HK-2 (cell line): ENCODE measurements around the gene POLE2.
"Not testable (repeated sequence)": the region's sequence is repeated elsewhere in the genome, so short reads cannot be mapped to it uniquely, and the experiment has no call there.

Source experiments
- DNase-seq: peaks from one replicate; pipeline ENCODE4 v3.0.0-alpha.2; 2018; ENCODE audit not compliant: unreplicated experiment

The POLE2 gene

DNA sequence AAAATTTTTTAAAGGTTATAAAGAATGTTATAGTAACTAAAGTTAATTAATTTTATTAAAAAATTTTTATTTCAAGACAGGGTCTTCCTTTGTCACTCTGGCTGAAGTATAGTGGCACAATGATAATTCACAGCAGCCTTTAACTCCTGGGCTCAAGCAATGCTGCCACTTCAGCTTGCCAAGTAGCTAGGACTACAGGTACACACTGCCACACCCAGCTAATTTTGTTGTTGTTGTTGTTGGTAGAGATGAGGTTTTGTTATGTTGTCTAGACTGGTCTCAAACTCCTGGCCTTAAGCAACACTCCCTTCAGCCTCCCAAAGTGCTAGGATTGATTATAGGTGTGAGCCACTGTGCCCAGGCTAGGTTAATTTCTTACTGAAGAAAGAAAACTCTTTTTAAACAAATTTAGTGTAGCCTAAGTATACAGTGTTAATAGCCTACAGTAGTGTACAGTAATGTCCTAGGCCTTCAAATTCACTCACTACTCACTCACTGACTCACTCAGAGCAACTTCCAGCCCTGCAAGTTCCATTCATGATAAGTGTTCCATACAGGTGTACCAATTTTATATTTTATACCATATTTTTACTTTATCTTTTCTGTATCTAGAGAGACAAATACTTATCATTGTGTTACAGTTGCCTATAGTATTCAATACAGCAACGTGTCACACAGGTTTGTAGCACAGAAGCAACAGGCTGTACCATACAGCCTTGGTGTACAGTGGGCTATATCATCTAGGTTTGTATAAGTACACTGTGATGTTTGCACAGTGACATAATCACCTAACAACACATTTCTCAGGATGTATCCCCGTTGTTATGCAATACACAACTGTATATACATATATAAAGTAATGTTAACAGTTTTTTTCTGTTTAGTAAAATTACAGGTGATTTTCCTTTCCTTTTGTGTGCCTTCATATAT, 28.2 kb downstream of the POLE2 start:
- no peak for DNase-seq

GRCh38 chr14:49657500-49657899, 30.5 kb downstream of the POLE2 start:
- not testable (repeated sequence) for DNase-seq

DNA sequence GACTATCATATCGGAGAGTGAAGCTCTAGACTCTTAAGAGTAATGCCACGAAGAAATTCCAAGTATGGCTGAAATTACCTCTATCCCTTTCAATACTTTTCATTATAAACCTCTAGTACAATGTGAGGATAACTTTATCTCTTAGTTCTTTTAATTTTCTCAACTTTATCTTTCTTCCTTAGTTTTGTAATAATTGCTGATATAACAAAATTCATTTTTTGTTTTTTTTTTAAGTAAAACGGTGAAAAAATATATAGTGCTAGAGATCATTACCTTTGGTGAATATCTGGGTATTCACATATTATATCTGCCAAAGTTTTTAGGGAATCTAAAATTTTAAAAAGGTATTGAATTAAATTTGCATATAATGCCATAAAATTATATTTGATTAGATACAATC, 33.5 kb downstream of the POLE2 start:
- DNase-seq, result no peak

DNA sequence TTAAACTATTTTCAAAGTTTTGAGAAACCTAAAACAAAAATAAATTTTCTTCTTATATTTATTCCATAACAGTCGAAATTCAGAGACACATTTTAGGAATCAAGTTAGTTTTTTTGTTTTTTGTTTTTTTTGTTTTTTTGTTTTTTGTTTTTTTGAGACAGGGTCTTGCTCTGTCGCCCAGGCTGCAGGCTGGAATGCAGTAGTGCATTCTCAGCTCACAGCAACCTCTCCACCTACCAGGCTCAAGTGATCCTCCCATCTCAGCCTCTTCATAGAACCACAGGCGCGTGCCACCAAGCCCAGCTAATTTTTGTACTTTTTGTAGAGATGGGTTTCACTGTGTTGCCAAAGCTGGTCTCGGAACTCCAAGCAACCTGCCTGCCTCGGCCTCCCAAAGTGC, 34.5 kb downstream of the POLE2 start:
- DNase-seq, result no peak

DNA sequence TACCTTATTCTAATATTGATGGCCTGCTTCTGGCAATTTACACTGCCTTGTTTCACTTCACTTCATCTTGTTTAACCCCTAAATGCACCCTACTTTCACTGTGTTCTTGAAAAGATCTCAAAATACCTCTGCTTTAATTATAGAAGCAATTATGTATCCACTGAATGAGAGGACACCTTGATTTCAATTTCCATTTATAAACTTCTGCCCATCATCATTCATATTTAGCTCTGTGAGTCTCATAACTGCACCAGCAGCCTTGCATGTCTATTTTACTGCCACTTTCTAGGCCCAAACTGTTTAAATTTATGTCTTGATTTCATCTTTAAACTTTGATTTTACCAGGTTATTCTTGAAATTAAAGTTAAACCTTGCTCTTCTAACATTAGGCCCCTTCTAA, 45.9 kb downstream of the POLE2 start:
- no peak for DNase-seq

DNA sequence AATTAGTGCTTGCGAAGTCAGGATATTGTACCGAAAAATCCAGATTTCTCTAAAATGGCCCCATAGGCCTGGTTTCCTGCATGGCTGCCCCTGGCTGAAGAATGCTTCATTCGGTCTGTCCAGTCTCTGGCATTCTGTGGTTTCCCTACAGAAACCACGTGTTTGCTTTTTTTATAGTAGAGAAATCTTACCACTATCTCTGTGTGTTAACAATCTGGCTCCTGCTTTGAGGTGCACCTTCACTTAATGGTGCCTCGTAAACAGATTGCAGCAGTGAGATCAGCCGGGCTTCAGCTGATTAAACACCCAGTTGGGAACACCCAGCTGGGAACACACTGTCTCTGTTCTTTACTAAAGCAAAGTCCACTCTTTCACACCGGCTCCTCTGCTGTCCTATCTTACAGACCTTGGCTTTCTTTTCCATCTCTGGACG, 46.3 kb downstream of the POLE2 start:
- peak; percentile 32 for DNase-seq

GRCh38 chr14:49640540-49641417, 47.2 kb downstream of the POLE2 start:
- DNase-seq, result no peak

DNA sequence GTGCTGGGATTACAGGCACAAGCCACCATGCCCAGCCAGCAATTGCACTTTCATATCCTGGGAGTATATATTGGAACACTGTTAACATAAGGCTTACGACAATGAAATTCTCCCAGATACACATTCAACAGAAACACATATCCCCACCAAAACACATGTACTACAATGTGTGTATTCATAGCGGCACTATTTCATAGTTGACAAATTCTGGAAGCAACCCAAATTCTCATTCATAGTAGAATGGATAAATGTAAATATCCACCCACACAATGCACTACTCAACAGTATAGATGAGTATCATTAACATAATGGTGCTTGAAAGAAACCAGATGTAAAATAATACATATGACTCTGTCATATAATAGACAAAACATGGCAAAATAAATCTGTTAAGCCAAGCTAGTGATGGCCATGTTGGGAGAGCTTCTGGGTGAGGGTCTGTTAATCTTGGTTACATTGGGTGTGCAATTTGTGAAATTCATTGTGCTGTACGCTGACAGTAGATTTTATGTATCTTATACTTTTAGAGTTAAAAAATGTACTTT, 50.4 kb downstream of the POLE2 start:
- no peak for DNase-seq

GRCh38 chr14:49636866-49637265, 51.1 kb downstream of the POLE2 start:
- no peak for DNase-seq

GRCh38 chr14:49634547-49635334, 53.3 kb downstream of the POLE2 start, which contains the start of gene DNAAF2:
DNAAF2 (minus strand) TSS chr14:49635244; CDS start chr14:49635149, 95 bp downstream.
- DNase-seq, result peak; percentile 72

DNA sequence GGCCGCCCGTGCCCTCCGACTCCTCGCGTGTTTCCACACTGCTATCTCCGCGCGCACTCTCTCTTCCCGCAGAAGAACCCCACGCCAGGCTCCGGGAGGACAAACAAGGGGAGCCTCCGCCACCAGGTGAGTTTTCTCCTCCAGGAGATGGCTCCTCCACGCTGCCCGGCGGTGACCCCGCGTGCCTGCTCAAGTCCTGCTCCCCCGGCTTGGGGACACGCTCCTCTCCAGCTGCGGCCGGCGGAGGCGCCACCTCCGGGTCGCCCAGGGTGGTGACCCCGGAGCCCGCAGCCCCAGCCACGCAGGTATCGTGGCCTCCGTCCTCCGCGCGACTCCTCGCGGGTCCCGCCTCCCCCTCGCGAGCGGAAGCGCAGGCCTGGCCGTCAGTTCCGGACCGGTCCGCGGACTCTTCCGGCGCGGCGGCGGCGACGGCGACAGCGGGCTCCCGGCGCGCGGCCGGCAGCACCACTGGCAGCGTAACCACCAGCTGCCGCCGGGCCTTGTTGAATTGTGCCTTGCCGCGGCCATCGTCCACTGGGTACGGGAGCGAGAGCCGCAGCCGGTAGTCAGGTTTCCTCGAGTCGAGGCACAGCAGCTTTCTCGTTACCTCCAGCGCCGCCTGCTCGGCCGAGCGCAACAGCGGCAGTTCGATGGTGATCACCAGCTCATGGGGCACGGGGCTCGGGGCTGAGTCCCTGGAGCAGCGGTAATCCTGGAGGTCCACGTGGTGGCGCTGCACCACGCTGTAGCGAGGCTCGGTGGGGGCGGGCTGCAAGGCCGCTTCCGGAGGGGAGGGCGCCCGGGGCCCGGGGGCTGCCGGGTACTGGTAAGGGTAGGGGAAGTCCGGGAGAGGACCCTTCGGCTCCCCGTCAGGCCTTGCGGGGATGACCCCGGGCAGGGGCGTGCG, 54.1 kb downstream of the POLE2 start:
- DNase-seq, result peak; percentile 96

- no peak for DNase-seq
These were observed 63.8 kb downstream of the POLE2 start for GRCh38 chr14:49623941-49624839.

DNA sequence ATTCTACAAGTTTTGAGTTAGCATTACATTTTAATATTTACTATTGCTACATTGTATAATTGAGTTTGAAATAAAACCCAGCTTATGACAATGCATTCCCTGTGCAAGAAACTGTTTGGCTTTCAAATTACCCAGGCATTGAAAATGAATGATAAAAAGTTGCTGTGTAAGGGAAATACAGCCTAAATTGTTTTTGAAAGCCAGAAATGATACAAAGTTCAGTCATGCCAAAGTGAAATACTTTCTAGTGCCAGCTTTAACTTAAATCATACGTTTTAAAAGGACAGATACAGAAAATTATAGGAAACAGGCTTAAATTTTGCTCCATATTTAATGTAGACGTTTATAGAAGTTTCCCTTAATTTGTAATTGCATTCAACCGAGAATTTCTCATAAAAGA, 64.6 kb downstream of the POLE2 start:
- DNase-seq, result no peak

DNA sequence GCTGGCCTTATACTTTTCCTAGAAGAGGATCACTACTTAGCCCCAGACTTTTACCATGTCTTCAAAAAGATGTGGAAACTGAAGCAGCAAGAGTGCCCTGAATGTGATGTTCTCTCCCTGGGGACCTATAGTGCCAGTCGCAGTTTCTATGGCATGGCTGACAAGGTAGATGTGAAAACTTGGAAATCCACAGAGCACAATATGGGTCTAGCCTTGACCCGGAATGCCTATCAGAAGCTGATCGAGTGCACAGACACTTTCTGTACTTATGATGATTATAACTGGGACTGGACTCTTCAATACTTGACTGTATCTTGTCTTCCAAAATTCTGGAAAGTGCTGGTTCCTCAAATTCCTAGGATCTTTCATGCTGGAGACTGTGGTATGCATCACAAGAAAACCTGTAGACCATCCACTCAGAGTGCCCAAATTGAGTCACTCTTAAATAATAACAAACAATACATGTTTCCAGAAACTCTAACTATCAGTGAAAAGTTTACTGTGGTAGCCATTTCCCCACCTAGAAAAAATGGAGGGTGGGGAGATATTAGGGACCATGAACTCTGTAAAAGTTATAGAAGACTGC, 65.9 kb downstream of the POLE2 start:
- no peak for DNase-seq

GRCh38 chr14:49621114-49621881, 66.7 kb downstream of the POLE2 start:
- peak; percentile 63 for DNase-seq

- peak; percentile 99 for DNase-seq
These were observed 67.6 kb downstream of the POLE2 start, which contains the start of the genes MGAT2 and RPL36AL for GRCh38 chr14:49620182-49621113. MGAT2 (plus strand) TSS chr14:49620799; CDS start chr14:49621269, 470 bp downstream. RPL36AL (minus strand) TSS chr14:49620626; CDS start chr14:49619104, 1,522 bp downstream.

GRCh38 chr14:49619730-49620129, 68.3 kb downstream of the POLE2 start:
- no peak for DNase-seq
